H1 (cell line): Measurements from ENCODE around the gene HSD17B4. TPM values are rescaled to one million over a fixed set of nuclear protein-coding genes. Genes with fewer than 3 reads are reported as not detected.

Source experiments
- ASH2L ChIP-seq: fragments of 200-600, 300-600 bp; sonication (generic); IDR thresholded peaks from one replicate; pipeline ENCODE4 v1.7.1; 2017; ENCODE audit warnings: low read length
- BRCA1 ChIP-seq: IDR thresholded peaks from 2 replicates; pipeline ENCODE4 v1.6.1; 2012; ENCODE audit warnings: low read depth, low read length, improper control_type of control experiment
- CREB1 ChIP-seq: IDR thresholded peaks from 2 replicates; pipeline ENCODE4 v1.6.1; 2012; ENCODE audit warnings: inconsistent platforms
- CTBP2 ChIP-seq: IDR thresholded peaks from 2 replicates; pipeline ENCODE4 v1.7.0; 2011; ENCODE audit warnings: borderline replicate concordance, mild to moderate bottlenecking, moderate library complexity, mixed read lengths, low read length; ENCODE audit not compliant: insufficient read depth, insufficient read length
- EGR1 ChIP-seq: IDR thresholded peaks from 2 replicates; pipeline ENCODE4 v1.6.1; 2011; ENCODE audit warnings: low read depth, low read length, borderline replicate concordance
- HDAC2 ChIP-seq, 2 experiments: fragments of 300-600 bp in 1 of 2; sonication (generic) in 1 of 2; IDR thresholded peaks; 2 replicates each; pipeline ENCODE4 v1.6.1; 2011 to 2012; ENCODE audit warnings: low read depth in 2 of 2, low read length in 2 of 2, mild to moderate bottlenecking in 2 of 2, moderate library complexity in 2 of 2, borderline replicate concordance in 1 of 2, inconsistent platforms in 1 of 2
- KDM1A ChIP-seq: fragments of 200-600, 300-600 bp; sonication (generic); IDR thresholded peaks from 2 replicates; pipeline ENCODE4 v1.7.1; 2016; ENCODE audit warnings: mild to moderate bottlenecking, low read length, borderline replicate concordance
- KDM4A ChIP-seq: IDR thresholded peaks from one replicate; pipeline ENCODE4 v1.7.1; 2012; ENCODE audit warnings: low read depth, mild to moderate bottlenecking, moderate library complexity, low read length, inconsistent platforms; ENCODE audit not compliant: severe bottlenecking
- NRF1 ChIP-seq: IDR thresholded peaks from 2 replicates; pipeline ENCODE4 v1.6.1; 2011; ENCODE audit warnings: mild to moderate bottlenecking, low read depth, low read length, improper control_type of control experiment
- PHF8 ChIP-seq: fragments of 200-600 bp; sonication (generic); conservative IDR thresholded peaks from 2 replicates; pipeline ENCODE4 v1.7.1; 2012; ENCODE audit warnings: low read depth, mild to moderate bottlenecking, inconsistent platforms, low read length, moderate library complexity
- POLR2A ChIP-seq, 2 experiments: IDR thresholded peaks; 1 replicate in 1 of 2; 2 replicates in 1 of 2; pipeline ENCODE4 v1.6.1; 2011; ENCODE audit warnings: low read depth in 2 of 2, low read length in 2 of 2, mild to moderate bottlenecking in 2 of 2; ENCODE audit errors: control extremely low read depth in 1 of 2
- POLR2AphosphoS5 ChIP-seq: IDR thresholded peaks from 2 replicates; pipeline ENCODE4 v1.6.1; 2011; ENCODE audit warnings: low read depth, low read length
- POU5F1 ChIP-seq: IDR thresholded peaks from 2 replicates; pipeline ENCODE4 v1.6.1; 2011; ENCODE audit warnings: low read depth, mild to moderate bottlenecking, low read length, moderate library complexity
- RAD21 ChIP-seq, 2 experiments: IDR thresholded peaks in 1 of 2; conservative IDR thresholded peaks in 1 of 2; 2 replicates each; pipeline ENCODE4 v1.6.1; 2011; ENCODE audit warnings: low read depth in 2 of 2, low read length in 2 of 2, improper control_type of control experiment in 1 of 2, inconsistent platforms in 1 of 2, mild to moderate bottlenecking in 1 of 2, moderate library complexity in 1 of 2
- RBBP5 ChIP-seq: IDR thresholded peaks from 2 replicates; pipeline ENCODE4 v1.7.1; 2012; ENCODE audit warnings: low read depth, mild to moderate bottlenecking, inconsistent platforms, low read length, moderate library complexity, borderline replicate concordance
- SAP30 ChIP-seq: fragments of 300-600 bp; sonication (generic); IDR thresholded peaks from 2 replicates; pipeline ENCODE4 v1.7.1; 2012; ENCODE audit warnings: low read length, moderate library complexity, mild to moderate bottlenecking, inconsistent platforms; ENCODE audit not compliant: insufficient read depth, insufficient replicate concordance
- SIN3A ChIP-seq, 2 experiments: IDR thresholded peaks in 1 of 2; conservative IDR thresholded peaks in 1 of 2; 2 replicates each; pipeline ENCODE4 v1.6.1; 2011 to 2012; ENCODE audit warnings: low read length in 2 of 2, improper control_type of control experiment in 1 of 2, low read depth in 1 of 2, mild to moderate bottlenecking in 1 of 2
- SIX5 ChIP-seq: IDR thresholded peaks from 2 replicates; pipeline ENCODE4 v1.6.1; 2011; ENCODE audit warnings: mild to moderate bottlenecking, low read depth, low read length
- TAF1 ChIP-seq: IDR thresholded peaks from 2 replicates; pipeline ENCODE4 v1.6.1; 2011; ENCODE audit warnings: mild to moderate bottlenecking, low read depth, low read length
- TBP ChIP-seq: IDR thresholded peaks from 2 replicates; pipeline ENCODE4 v1.6.1; 2011; ENCODE audit warnings: low read depth, low read length, improper control_type of control experiment
- TCF12 ChIP-seq: IDR thresholded peaks from 2 replicates; pipeline ENCODE4 v1.6.1; 2011; ENCODE audit warnings: low read depth, mild to moderate bottlenecking, low read length
- polyA plus RNA-seq, 7 experiments: library from polyadenylated mRNA; depleted of rRNA in 3 of 7; stranded (reverse) in 5 of 7; unstranded in 2 of 7; fragments of >200 nt in 5 of 7; fragments of 200-250 nt in 2 of 7; gene quantifications; 1 replicate in 5 of 7; 2 replicates in 1 of 7; 4 replicates in 1 of 7; pipeline versions ENCODE4 v1.2.1 to v1.2.3, GENCODE V29; 2011 to 2013; ENCODE audit warnings: missing spikeins in 2 of 7, mixed read lengths in 2 of 7
- total RNA-seq: library from RNA; stranded (reverse); fragmentation: NEBNext Ultra II Directional; extraction: Animal tissue kit (Norgen Biotek cat#: 25700); gene quantifications from 2 replicates; pipeline ENCODE4 v1.2.1, GENCODE V29; 2021
- TF ChIP-seq, protein P1 (sequence below): IDR thresholded peaks from 2 replicates; pipeline ENCODE4 v1.6.1; 2012; ENCODE audit warnings: inconsistent platforms

The HSD17B4 gene
- total and polyA plus RNA-seq, 2 of the 8 experiments (the other 6 are each of a cell fraction or from before 2014, with no cell fraction given) = 305 to 369 TPM

DNA sequence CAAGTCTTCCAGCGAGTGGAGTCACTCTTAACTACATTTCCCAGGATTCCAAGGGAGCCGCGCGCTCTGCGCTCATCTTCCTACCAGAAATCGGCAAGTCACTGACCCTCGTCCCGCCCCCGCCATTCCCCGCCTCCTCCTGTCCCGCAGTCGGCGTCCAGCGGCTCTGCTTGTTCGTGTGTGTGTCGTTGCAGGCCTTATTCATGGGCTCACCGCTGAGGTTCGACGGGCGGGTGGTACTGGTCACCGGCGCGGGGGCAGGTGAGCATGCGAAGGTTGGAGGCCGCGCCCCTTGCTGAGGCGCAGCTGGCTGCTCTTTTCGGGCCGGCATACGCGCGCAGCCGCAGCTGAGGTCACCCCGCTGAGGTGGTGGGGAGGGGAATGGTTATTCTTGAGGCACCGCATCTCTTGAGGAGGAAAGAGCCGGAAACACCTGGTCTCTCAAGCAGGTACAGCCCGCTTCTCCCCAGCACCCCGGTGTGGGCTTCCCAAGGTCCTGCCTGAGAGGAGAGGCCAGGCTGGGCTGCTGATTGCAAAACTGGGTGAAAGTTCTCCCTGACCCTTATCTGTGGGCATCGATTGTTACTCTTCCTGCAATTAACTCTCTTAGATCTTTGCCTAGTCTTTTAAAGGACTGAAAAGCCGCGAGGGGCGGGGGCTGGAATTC, at the start of gene HSD17B4 (continued):
- no peak for TF ChIP-seq RAD21 (IDR thresholded peaks at IDR 0.05 in 1 of 2, conservative IDR thresholded peaks at IDR 0.05 in 1 of 2; ENCODE audit: low read depth in 2 of 2, low read length in 2 of 2)
- TF ChIP-seq TAF1 = peak; percentile 72
- TF ChIP-seq HDAC2 (IDR thresholded peaks at IDR 0.05; ENCODE audit: borderline replicate concordance in 1 of 2, low read depth in 2 of 2, low read length in 2 of 2) = 0 out of 4 replicates have a peak, but pooled peaks of 1 of the 2 experiments have one; percentile 61
- peak; percentile 71 for TF ChIP-seq ASH2L
- peak; percentile 64 for TF ChIP-seq CREB1
- TF ChIP-seq SAP30 = peak; percentile 32
- no peak for TF ChIP-seq BRCA1
- TF ChIP-seq POU5F1 = no peak
- peak; percentile 38 for TF ChIP-seq KDM4A
- TF ChIP-seq, protein P1, sequence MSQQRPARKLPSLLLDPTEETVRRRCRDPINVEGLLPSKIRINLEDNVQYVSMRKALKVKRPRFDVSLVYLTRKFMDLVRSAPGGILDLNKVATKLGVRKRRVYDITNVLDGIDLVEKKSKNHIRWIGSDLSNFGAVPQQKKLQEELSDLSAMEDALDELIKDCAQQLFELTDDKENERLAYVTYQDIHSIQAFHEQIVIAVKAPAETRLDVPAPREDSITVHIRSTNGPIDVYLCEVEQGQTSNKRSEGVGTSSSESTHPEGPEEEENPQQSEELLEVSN = peak; percentile 14; the same call in 1 of the 2 replicates
- TF ChIP-seq POLR2AphosphoS5 = peak; percentile 70
- TF ChIP-seq SIN3A (conservative IDR thresholded peaks at IDR 0.05 in 1 of 2, IDR thresholded peaks at IDR 0.05 in 1 of 2; ENCODE audit: low read depth in 1 of 2, low read length in 2 of 2) = 0 out of 4 replicates have a peak, but pooled peaks of 1 of the 2 experiments have one; percentile 74
- TF ChIP-seq RBBP5 = peak; percentile 90
- peak; percentile 84; the same call in 1 of the 2 replicates for TF ChIP-seq TCF12
- TF ChIP-seq SIX5 = peak; percentile 63
- TF ChIP-seq PHF8 = peak; percentile 92
- TF ChIP-seq POLR2A (IDR thresholded peaks at IDR 0.05; ENCODE audit: control extremely low read depth in 1 of 2, low read depth in 2 of 2, low read length in 2 of 2) = peak; percentile 75 to 83
- TF ChIP-seq NRF1 = peak; percentile 78
- no peak for TF ChIP-seq CTBP2
- no peak for TF ChIP-seq KDM1A
- TF ChIP-seq TBP = peak; percentile 69
- peak; percentile 80 for TF ChIP-seq EGR1
